GM21786 (cell line): Measurements from ENCODE around the gene EXOC2.

Experiments
- ATAC-seq: cut with Tn5 transposase; IDR thresholded peaks from one replicate; pipeline ENCODE4 v1.9.1; 2021; ENCODE audit not compliant: unreplicated experiment

The EXOC2 gene

GRCh38 chr6:540490-540889 is 152.4 kb downstream of the EXOC2 start:
- ATAC-seq: no peak

- no peak for ATAC-seq
Measured at GRCh38 chr6:537114-537513, 155.8 kb downstream of the EXOC2 start.

- no peak for ATAC-seq
Measured at GRCh38 chr6:530425-530824, 162.5 kb downstream of the EXOC2 start.

- ATAC-seq: no peak
Measured at GRCh38 chr6:528989-529388, 163.9 kb downstream of the EXOC2 start.

GRCh38 chr6:527989-528673 is 164.8 kb downstream of the EXOC2 start:
- no peak for ATAC-seq

- ATAC-seq: no peak
Measured at GRCh38 chr6:524803-525202, 168.1 kb downstream of the EXOC2 start.

- ATAC-seq: no peak
Measured at GRCh38 chr6:520820-521219, 172.1 kb downstream of the EXOC2 start.

GRCh38 chr6:518218-518617 is 174.7 kb downstream of the EXOC2 start:
- ATAC-seq: no peak

GRCh38 chr6:516213-516612 is 176.7 kb downstream of the EXOC2 start:
- ATAC-seq: no peak

GRCh38 chr6:515267-515666 is 177.7 kb downstream of the EXOC2 start:
- ATAC-seq: no peak

GRCh38 chr6:514396-514978 is 178.5 kb downstream of the EXOC2 start:
- no peak for ATAC-seq

GRCh38 chr6:513961-514360 is 179.0 kb downstream of the EXOC2 start:
- ATAC-seq: no peak

GRCh38 chr6:513058-513457 is 179.9 kb downstream of the EXOC2 start:
- ATAC-seq: no peak

GRCh38 chr6:511488-512137 is 181.3 kb downstream of the EXOC2 start:
- ATAC-seq: no peak

- no peak for ATAC-seq
Measured at GRCh38 chr6:509676-510075, 183.3 kb downstream of the EXOC2 start.

GRCh38 chr6:508614-509013 is 184.3 kb downstream of the EXOC2 start:
- ATAC-seq: no peak

GRCh38 chr6:508006-508405 is 184.9 kb downstream of the EXOC2 start:
- ATAC-seq: no peak

GRCh38 chr6:506920-507622 is 185.9 kb downstream of the EXOC2 start:
- ATAC-seq: no peak

GRCh38 chr6:506508-506907 is 186.4 kb downstream of the EXOC2 start:
- no peak for ATAC-seq

- no peak for ATAC-seq
Measured at GRCh38 chr6:505374-505773, 187.6 kb downstream of the EXOC2 start.

GRCh38 chr6:504446-504980 is 188.4 kb downstream of the EXOC2 start:
- ATAC-seq: no peak
